HepG2 (cell line): ENCODE data around the gene PUM1.

Source experiments
- CTCF ChIP-seq: sonication (generic); formaldehyde crosslinking; IDR thresholded peaks from 2 replicates; pipeline ENCODE4 v1.5.0; 2020; ENCODE audit warnings: mild to moderate bottlenecking, missing genetic modification reagents, moderate library complexity
- KDM5A ChIP-seq: fragments of 200-600 bp; sonication (generic); IDR thresholded peaks from 2 replicates; pipeline ENCODE4 v1.7.0; 2018; ENCODE audit warnings: antibody characterized with exemption, mild to moderate bottlenecking, low read length, borderline replicate concordance
- NFYB ChIP-seq: sonication (generic); formaldehyde crosslinking; IDR thresholded peaks from 2 replicates; pipeline ENCODE4 v1.4.0; 2020; ENCODE audit warnings: missing genetic modification reagents
- TBX2 ChIP-seq: sonication (generic); formaldehyde crosslinking; IDR thresholded peaks from 2 replicates; pipeline ENCODE4 v1.5.0; 2020; ENCODE audit warnings: missing genetic modification reagents, mild to moderate bottlenecking, borderline replicate concordance
- TF ChIP-seq, protein P1 (sequence below): sonication (generic); formaldehyde crosslinking; IDR thresholded peaks from 2 replicates; pipeline ENCODE4 v1.5.1; 2020; ENCODE audit warnings: missing genetic modification reagents, mild to moderate bottlenecking, borderline replicate concordance

- TF ChIP-seq, protein P1, sequence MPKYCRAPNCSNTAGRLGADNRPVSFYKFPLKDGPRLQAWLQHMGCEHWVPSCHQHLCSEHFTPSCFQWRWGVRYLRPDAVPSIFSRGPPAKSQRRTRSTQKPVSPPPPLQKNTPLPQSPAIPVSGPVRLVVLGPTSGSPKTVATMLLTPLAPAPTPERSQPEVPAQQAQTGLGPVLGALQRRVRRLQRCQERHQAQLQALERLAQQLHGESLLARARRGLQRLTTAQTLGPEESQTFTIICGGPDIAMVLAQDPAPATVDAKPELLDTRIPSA (CRISPR knock-in tag): no peak
- no peak for TF ChIP-seq CTCF (CRISPR knock-in tag)
- TF ChIP-seq KDM5A: no peak
- TF ChIP-seq NFYB (CRISPR knock-in tag): no peak
- TF ChIP-seq TBX2 (CRISPR knock-in tag): no peak
Measured at GRCh38 chr1:30928789-30929134, 136.8 kb downstream of the PUM1 start.
